HL-60/S4 treated with retinoic acid at 250 ng/mL for 4 days and 3 days (cell line): ENCODE results near the gene ARL5A.
"Not testable (repeated sequence)": the region's sequence is repeated elsewhere in the genome, so short reads cannot be mapped to it uniquely, and the experiment has no call there.

Experiments
- in situ Hi-C: fragments of 300-500 bp; cut with MboI; formaldehyde crosslinking; loops from 2 replicates; pipeline ENCODE4 v1.7.0; 2022; ENCODE audit warnings: low sequenced_read_pairs

ARL5A gene

DNA sequence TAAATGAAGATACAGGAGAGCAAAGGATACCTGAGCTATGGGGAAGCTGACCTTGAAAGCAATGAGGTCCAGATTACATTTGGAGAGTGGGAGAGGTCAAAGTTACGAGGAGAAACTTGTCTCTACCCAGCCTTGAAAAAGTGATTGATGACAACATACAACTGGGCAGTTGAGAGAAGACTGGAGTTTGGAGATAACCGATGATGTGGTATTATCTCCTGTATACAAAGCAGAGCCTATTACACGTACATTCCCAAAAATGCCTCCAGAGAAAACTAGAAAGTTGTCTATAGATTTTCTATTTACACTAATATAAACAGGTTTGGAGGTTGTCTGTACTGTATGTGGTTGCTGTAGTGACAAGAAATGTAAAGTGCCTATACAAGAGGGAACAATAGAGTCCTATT, 28.3 kb downstream of the ARL5A start:
- in situ Hi-C loops: no loop called here

DNA sequence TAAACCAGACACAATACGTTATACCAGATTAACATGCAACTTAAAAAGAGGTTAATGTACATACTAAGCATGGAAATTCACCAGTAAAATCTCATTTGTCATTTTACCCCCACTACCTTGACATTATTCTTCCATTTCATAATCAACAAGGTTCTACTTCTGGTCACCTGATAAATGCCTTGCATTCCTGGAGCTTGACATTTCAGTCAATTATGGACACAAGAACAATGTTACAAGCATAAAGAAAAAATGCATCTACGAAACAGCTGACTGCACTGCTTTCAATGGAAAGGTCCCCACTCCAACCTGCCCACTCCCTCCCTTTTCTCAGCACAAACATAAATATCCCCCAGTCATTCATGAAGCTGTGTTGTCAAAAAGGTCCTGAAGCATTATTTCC, 31.4 kb downstream of the ARL5A start:
- in situ Hi-C loops: no loop called here

DNA sequence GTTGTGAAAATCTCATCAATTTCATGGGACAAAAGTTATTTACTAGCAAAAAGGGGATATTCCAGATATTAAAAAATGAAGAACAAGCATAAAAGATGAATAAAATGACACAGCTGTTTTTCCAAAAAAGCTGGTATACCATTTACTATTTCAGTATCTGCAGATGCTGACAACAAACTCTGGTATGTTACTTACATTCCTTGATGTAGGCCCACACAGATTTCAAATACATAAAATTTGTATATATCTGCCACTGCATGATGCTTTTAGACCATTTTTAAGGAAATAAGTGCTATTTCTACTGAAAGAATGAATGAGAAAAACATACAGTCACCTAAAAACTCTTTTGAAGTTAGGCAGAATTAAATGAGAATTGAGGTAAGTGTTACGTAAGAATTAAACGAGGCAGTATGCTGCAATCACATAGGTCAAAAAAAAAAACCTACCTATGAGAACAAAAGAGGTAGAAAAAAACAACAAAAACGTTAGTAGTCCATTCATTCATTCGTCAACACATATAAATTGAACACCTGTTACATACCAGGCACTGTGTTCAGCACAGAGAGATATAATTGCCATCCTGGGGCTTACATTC, 32.5 kb downstream of the ARL5A start:
- in situ Hi-C loops: no loop called here

DNA sequence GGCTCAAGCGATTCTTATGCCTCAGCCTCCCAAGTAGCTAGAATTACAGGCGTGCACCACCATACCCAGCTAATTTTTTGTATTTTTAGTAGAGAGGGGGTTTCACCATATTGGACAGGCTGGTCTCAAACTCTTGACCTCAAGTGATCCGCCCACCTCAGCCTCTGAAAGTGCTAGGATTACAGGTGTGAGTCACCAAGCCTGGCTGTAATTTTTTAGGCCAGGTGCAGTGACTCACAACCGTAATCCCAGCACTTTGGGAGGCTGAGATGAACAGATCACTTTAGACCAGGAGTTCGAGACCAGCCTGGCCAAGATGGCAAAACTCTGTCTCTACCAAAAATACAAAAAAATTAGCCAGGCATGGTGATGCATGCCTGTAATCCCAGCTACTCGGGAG, 33.8 kb downstream of the ARL5A start:
- in situ Hi-C loops: not testable (repeated sequence)

DNA sequence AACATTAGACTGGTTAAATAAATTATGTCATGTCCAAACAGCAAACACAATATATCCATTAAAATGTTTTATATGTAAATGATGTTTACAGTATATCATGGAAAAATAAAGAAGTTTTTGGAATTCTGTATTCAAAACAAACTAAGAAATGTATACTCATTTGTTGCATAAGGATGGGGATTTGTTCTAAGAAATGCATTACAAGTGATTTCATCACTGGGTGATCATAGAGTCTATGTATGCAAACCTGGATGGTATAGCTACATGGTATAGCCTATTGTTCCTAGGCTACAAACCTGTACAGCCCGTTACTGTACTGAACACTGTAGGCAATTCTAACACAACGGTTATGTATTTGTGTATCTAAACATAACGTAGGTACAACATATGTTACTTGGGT, 35.1 kb downstream of the ARL5A start:
- in situ Hi-C loops: no loop called here

DNA sequence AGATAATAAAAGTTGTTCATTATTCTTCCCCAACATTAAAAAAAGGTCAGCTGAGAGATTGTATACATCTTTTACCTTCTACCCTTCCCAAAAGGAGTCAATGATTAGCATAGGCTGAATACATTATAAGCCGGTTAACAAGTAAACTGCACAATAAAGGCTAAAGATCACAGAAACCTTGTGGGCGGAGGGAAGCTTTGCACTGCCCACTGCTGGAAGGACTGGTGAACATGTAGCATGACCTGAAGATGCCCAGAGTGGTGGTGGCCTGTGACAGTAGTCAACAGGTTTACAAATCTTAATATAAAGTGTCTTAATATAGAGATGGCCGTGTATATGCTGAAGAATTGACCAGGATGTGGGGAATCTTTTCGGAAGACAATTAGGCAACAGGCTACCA, 35.6 kb downstream of the ARL5A start:
- in situ Hi-C loops: no loop called here

DNA sequence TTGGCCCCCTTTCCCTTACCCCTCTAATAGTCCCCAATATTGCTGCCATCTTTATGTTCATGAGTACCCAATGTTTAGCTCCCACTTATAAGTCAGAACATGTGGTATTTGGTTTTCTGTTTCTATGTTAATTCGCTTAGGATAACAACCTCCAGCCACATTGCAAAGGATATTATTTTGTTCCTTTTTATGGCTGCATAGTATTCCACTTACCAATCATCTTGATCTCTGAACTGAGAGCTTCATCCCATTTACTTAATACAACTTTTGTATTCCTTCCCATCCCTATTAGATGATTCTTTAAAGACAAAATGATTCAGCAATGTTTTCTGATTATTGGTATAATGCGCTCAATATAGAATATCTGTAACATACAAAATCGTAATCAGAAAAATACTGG, 36.7 kb downstream of the ARL5A start:
- in situ Hi-C loops: no loop called here

DNA sequence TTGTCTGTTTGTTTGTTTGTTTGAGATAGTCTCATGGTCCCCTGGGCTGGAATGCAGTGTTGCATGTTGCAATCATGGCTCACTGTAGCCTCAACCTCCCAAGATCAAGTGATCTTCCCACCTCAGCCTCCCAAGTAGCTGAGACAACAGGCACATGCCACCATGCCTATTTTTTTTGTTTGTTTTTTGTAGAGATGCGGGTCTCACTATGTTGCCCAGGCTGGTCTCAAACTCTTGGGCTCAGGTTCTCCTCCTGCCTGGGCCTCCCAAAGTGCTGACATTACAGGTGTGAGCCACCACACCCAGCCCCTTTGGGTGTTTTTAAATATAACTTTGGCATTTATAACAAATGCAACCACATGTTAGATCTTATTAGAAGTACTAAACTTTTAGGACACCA, 37.5 kb downstream of the ARL5A start:
- in situ Hi-C loops: no loop called here

DNA sequence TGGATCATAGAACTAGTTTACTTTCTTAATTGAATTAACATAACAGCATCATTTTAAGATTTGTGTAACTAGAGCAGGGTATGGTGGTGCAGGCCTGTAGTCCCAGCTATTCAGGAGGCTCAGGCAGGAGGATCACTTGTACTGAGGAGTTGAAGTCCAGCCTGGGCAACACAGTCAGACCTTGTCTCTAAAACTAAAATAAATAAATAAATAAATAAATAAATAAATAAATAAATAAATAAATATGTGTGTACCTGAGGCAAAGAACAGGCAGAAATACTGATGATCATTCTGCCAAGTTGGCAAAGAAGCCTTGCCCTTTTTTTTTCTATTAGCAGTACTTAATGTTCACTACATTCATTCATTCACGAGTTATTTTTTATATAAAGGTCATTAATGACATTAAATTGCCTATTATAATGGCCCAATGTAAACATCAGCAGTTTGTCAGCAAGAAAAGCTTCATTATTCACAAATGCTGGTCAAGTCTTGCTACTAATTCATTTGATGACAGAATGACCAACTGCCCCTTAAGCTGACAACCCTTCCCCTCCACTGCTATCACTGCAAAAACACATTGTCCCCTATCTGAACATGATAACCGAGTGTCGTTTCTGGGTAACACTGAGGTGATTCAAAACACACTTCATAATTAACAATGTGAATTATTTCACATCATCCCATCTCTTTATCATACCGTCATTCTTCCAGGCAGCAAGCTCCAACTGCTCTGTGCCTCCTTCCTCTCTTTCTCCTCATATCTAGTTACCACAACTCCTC, 39.0 kb downstream of the ARL5A start:
- in situ Hi-C loops: no loop called here

DNA sequence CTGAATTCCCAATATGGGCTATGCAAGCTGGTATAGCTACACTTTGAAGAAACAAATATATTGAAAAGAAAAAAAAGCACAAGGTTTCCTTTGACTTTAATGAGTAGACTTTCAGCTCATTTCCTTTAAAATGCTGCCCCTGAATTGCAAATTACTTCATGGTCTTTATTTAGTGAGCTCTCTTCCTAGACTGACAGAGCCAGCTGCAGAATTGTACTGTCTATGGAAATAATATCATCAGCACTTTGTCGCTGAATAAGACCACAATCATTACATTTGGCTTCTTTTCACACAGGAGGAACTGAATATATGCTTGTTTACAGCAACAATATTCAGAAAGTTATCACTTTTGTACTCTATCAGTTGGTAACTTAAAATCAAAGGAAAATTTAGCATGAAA, 41.7 kb downstream of the ARL5A start:
- in situ Hi-C loops: no loop called here

DNA sequence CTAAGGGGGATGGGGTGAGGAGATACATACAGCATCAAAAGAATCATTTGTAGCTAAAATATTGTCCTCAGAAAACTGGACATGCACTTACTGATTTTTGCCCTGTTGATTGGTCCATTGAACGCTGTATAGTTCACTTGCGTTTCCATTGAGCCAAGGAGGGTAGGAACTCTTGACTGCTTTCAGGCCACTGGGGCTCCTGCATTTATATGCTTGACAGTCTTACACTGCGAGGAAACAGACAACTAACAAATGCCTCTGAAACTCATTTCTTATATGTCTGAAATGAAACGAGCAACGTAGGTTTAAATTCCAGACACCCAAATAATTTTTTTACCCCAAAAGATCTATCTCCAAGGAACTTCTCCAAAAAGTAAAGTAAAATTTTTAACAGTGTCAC, 42.1 kb downstream of the ARL5A start:
- in situ Hi-C loops: no loop called here

DNA sequence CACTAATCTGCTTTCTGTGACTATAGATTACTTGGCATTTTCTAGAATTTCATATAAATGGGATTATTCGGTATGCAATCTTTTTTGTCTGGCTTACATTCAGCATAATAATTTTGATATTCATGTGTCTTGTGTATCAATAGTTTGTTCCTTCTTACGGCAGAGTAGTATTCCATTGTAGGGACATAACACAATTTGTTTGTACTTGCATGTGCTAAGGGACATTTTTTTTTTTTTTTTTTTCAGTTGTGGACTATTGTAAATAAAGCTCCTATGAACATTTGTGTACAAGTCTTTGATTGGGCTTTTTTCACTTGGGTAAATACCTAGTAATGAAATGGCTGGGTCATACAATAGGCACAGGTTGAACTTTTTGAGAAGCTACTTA, 45.1 kb downstream of the ARL5A start:
- in situ Hi-C loops: no loop called here

DNA sequence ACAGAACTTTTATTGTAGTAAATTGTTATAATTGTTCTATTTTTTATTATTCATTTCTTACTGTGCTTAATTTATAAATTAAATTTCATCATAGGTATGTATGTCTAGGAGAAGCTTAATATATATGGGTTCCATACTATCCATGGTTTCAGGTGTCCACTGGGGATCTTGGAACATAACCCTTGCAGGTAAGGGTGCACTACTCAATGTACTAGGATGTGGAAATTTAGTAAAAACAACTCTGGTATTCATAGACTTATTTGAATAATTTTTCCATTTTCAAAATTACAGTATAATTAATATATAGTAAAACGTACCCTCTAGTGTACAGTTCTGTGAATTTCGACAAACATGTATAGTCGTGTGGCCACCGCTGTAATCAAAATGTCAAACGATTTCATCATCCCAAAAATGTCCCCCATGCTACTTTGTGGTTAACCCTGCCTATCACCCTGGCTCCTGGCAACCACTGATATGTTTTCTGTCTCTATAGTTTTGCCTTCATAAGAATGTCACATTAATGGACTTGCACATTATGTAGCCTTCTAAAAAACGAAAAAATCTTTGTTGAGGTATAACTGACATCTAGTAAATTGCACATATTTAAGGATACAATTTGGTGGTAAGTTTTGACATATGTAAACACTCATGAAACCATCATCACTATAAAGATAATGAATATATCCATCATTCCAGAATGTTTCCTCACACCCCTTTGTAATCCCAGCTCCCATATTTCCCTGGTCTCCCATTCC, 45.7 kb downstream of the ARL5A start:
- in situ Hi-C loops: no loop called here

DNA sequence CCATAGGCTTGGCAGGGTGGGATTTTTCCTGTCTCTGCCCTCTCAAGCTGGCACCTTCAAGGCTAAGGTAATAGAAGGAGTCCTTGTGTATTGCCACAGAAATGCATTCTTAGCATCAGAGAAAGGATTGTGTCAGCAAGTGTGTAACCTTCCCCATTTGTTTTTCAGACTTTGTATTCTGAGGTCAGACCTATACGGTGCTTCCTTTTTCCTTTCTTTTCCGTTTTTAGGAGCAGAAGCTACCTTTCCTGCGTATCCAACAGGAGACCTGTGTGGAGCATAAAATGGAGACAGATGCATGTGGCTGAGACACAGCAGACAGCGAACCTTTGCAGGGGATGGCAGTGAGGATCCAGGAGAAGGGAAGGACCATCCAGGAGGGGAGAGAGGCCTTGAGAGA, 46.6 kb downstream of the ARL5A start:
- in situ Hi-C loops: no loop called here

DNA sequence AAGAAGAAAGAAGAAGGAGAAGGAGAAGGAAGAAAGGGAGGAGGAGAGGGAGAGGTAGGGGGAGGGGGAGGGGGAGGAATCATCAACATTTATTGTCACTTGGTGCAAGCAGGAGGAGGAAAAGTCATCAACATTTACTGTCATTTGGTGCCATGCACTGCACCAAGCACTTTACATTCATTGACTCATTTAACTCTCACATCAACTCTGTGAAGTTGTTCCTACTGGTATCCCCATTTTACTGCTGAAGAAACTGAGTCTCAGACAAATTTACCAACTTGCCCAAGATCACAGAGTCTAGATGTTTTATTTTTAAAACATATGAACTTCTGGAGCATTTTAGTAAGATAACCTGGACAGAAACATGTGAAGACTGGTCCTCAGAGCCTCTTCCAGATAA, 47.3 kb downstream of the ARL5A start:
- in situ Hi-C loops: no loop called here

DNA sequence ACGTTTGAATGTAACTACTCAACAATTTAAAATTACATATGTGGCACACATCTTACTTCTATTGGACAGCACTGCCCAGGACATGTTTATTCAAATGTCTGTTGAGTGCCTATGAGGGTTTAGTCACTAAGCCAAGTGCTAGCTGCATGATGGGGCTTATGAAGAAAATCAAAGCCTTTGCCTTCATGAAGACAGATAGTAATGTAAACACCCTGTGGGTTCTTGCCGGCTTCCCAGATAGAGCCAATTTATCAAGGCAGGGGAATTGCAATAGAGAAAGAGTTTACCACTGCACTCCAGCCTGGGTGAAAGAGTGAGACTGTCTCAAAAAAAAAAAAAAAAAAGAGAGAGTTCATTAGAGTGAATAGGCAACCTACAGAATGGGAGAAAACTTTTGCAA, 50.3 kb downstream of the ARL5A start:
- in situ Hi-C loops: no loop called here

DNA sequence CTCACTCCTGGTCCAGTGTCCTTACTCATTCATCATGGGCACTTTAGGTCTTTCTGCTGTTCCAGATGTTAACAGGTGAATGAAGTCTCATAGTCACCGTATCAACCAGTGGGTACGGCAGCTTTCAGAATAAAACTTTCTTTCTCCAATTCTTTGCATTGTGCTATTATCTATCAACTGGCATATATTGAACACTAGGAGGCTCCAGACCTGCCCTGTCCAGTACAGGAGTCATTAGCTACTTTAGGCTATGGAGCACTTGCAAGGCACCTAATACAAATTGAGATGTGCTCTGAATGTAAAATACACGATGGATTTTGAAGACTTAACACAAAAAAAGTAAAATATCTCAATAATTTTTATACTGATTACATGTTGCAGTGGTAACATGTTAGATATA, 50.7 kb downstream of the ARL5A start:
- in situ Hi-C loops: no loop called here

DNA sequence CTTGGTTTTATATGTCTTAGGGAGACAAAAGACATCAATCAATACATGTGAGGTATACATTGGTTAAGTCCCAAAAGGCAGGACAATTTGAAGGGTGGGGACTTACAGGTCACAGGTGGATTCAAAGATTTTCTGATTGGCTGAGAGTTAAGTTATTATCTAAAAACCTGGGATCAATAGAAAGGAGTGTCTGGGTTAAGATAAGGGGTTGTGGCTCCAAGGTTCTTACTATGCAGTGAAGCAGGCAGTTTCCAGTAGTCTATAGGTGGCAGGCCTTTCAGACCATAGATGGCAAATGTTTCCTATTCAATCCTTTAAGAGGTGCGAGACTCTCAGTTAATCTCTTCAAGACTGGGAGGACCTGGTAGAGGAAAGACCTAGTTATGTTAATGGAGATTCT, 51.9 kb downstream of the ARL5A start:
- in situ Hi-C loops: no loop called here

DNA sequence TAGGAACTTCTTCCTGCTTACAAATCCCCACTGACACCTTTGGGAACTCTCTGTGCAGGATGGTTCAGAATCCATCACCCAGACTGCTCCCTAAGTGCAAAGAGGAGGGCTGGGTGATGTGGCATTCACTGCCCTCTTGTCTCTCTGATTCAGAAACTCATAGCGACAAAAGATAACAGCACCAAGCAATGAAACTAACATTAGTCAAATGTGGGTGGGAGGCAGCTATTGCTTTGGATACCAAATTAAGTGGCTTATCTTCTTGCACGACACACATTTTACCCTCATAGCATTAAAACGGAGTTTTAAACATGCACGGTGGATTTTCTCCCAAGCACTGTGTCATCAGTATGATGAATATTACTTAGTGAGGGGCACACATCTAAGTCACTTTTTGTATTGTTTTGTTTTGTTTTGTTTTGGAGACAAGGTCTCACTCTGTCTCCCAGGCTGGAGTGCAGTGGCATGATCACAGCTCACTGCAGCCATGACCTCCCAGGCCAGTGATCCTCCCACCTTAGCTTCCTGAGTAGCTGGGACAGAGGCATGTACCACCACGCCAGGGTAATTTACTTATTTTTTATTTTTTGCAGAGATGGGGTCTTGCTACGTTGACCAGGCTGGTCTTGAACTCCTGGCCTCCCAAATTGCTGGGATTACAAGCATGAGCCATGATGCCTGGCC, 53.0 kb downstream of the ARL5A start:
- in situ Hi-C loops: no loop called here

DNA sequence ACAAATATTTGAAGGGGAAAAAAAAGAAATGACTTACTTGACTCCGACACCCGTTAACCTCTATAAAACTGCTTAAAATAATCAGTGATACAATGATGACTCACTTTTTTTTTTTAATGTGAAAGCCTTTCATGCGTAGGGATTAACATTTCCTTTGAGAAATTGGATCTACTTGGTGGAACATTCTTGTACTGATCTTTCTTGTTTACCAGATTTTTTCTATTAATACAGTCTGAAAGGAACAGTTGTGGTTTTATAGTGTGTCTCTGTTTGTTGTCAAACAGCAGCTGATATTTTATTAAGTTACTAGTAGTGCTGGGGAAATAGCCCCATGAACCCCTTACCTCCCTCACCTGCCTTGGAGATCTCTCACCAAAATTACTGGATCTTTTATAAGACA, 53.7 kb downstream of the ARL5A start:
- in situ Hi-C loops: no loop called here

DNA sequence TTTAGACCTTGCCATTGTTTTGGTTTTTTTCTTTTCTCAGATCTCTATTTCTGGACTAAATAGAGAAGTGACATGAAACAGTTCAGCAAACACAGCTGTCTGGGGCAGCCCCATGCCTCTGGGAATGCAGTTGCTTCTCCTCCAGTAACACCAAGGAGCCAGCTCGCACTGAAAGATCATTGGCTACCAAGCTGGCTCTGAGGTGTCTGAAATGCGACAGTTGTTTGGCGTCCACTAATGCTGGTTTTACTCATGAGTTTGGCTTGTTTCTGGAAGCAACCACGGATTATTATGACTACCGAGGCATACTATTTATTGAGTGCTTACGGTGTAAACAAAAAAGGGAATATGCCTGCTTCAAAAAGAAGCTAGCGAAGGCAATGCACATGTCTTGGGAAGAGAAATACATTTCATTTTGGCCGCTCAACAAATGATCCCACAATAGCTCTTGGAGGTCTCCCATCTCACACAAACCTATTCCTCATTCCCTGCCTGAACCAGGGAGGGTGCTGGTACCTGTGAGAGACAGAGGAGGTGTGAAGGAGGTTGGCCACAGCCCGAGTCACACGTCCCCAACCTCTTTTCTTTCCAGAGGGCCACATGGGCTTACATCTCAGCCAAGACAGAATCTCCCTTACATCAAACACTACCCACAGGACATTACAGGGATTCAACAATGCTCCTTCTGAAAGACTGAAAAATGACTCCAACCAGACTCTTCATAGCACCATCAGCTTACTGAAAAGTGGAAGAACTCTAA, 56.4 kb downstream of the ARL5A start:
- in situ Hi-C loops: no loop called here
